Panc1 (cell line): ENCODE measurements around the gene ARHGAP12.

Experiments used
- CTCF ChIP-seq: fragments of 450-650 bp; IDR thresholded peaks from 2 replicates; pipeline ENCODE4 v1.5.1; 2017; ENCODE audit warnings: mild to moderate bottlenecking
- POLR2AphosphoS5 ChIP-seq: IDR thresholded peaks from 2 replicates; pipeline ENCODE4 v1.6.1; 2012; ENCODE audit warnings: mild to moderate bottlenecking, low read depth, low read length, moderate library complexity
- REST ChIP-seq, 2 experiments: IDR thresholded peaks; 2 replicates each; pipeline ENCODE4 v1.6.1; 2011 to 2012; ENCODE audit warnings: low read depth in 2 of 2, control low read depth in 1 of 2, low read length in 1 of 2, mild to moderate bottlenecking in 1 of 2, moderate library complexity in 1 of 2; ENCODE audit not compliant: insufficient read depth in 1 of 2
- SIN3A ChIP-seq: IDR thresholded peaks from 2 replicates; pipeline ENCODE4 v1.6.1; 2012; ENCODE audit warnings: low read depth, mild to moderate bottlenecking, low read length, moderate library complexity, borderline replicate concordance; ENCODE audit not compliant: insufficient read depth
- TCF7L2 ChIP-seq: IDR thresholded peaks from 2 replicates; pipeline ENCODE4 v1.6.1; 2011; ENCODE audit warnings: mild to moderate bottlenecking, low read depth, low read length, inconsistent platforms

- TF ChIP-seq CTCF (no peak), SIN3A (no peak), POLR2AphosphoS5 (no peak), REST (IDR thresholded peaks at IDR 0.05; ENCODE audit: insufficient read depth in 1 of 2, low read depth in 2 of 2, low read length in 1 of 2) (no peak), TCF7L2 (no peak)
Observed at GRCh38 chr10:31936933-31937332, 8.3 kb upstream of the ARHGAP12 start.
